ENCODE results near the gene TTC39A. TPM values are rescaled to one million over a fixed set of nuclear protein-coding genes. Genes with fewer than 3 reads are reported as not detected.

Gene TTC39A
- total and polyA plus RNA-seq, 2 donors, result 1.1 to 2.8 TPM

- no peaks in the 10 kb centered on the region for H3K36me3 ChIP-seq (ENCODE audit: control insufficient read depth in 2 of 2, insufficient read depth in 2 of 2, low read length in 1 of 2)
- H3K27ac ChIP-seq (ENCODE audit: low read depth in 1 of 2, low read length in 1 of 2), result no peak overlapping the region
- H3K27me3 ChIP-seq (ENCODE audit: control insufficient read depth in 2 of 2, insufficient read depth in 1 of 2, low read length in 1 of 2), result no peaks in the 10 kb centered on the region
- no peak overlapping the region for H3K4me3 ChIP-seq (ENCODE audit: low read length in 2 of 2)
- H3K9me3 ChIP-seq (ENCODE audit: control insufficient read depth in 2 of 2, insufficient read depth in 1 of 2, low read length in 1 of 2), result no peaks in the 10 kb centered on the region
- DNase-seq (ENCODE audit: low read depth in 6 of 9, low spot score in 9 of 9), result no peak
- no peaks in the 10 kb centered on the region for H3K4me1 ChIP-seq (ENCODE audit: control insufficient read depth in 2 of 2, insufficient read depth in 2 of 2, low read length in 2 of 2)
- 98% methylated on average over 8 of the region's 8 CpGs for whole genome bisulfite sequencing
Observed at GRCh38 chr1:51287966-51288365, 42.4 kb downstream of the TTC39A start.

DNA sequence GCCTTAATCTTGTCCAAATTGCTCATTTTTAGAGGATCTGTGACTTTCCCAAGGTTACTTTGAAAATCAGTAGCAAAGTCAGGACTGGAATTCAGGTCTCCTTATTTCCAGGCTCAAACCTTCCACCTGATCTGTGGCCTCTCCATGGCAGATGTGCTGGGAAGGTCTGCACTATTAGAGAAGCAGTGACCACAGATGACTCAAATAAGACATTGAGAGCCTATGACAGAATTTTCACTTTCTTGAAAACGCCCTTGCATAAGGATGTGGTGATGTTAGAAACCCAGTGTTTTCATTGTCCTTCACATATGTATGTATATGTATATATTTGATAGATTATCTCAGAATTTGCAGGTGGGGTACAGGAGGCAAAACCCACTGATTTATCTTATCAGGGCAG, 45.3 kb downstream of the TTC39A start:
- Histone ChIP-seq H3K27ac (ENCODE audit: low read depth in 1 of 2, low read length in 1 of 2) (no peak overlapping the region), H3K36me3 (ENCODE audit: control insufficient read depth in 2 of 2, insufficient read depth in 2 of 2, low read length in 1 of 2) (no peaks in the 10 kb centered on the region), H3K9me3 (ENCODE audit: control insufficient read depth in 2 of 2, insufficient read depth in 1 of 2, low read length in 1 of 2) (no peaks in the 10 kb centered on the region), H3K4me1 (ENCODE audit: control insufficient read depth in 2 of 2, insufficient read depth in 2 of 2, low read length in 2 of 2) (no peaks in the 10 kb centered on the region), H3K27me3 (ENCODE audit: control insufficient read depth in 2 of 2, insufficient read depth in 1 of 2, low read length in 1 of 2) (no peaks in the 10 kb centered on the region), H3K4me3 (ENCODE audit: low read length in 2 of 2) (no peak overlapping the region)
- 94% methylated on average over 1 of the region's 1 CpG for WGBS
- DNase-seq (ENCODE audit: low read depth in 6 of 9, low spot score in 9 of 9), result no peak

- H3K9me3 ChIP-seq (ENCODE audit: control insufficient read depth in 2 of 2, insufficient read depth in 1 of 2, low read length in 1 of 2), result no peaks in the 10 kb centered on the region
- no peak overlapping the region for H3K27ac ChIP-seq (ENCODE audit: low read depth in 1 of 2, low read length in 1 of 2)
- H3K4me3 ChIP-seq (ENCODE audit: low read length in 2 of 2), result no peak overlapping the region
- no peaks in the 10 kb centered on the region for H3K4me1 ChIP-seq (ENCODE audit: control insufficient read depth in 2 of 2, insufficient read depth in 2 of 2, low read length in 2 of 2)
- no peak for DNase-seq (ENCODE audit: low read depth in 6 of 9, low spot score in 9 of 9)
- H3K36me3 ChIP-seq (ENCODE audit: control insufficient read depth in 2 of 2, insufficient read depth in 2 of 2, low read length in 1 of 2), result no peaks in the 10 kb centered on the region
- H3K27me3 ChIP-seq (ENCODE audit: control insufficient read depth in 2 of 2, insufficient read depth in 1 of 2, low read length in 1 of 2), result no peaks in the 10 kb centered on the region
Observed at GRCh38 chr1:51284487-51284954, 45.8 kb downstream of the TTC39A start.

- H3K27ac ChIP-seq (ENCODE audit: low read depth in 1 of 2, low read length in 1 of 2), result no peak overlapping the region
- H3K9me3 ChIP-seq (ENCODE audit: control insufficient read depth in 2 of 2, insufficient read depth in 1 of 2, low read length in 1 of 2), result no peaks in the 10 kb centered on the region
- no peak for DNase-seq (ENCODE audit: low read depth in 6 of 9, low spot score in 9 of 9)
- H3K4me1 ChIP-seq (ENCODE audit: control insufficient read depth in 2 of 2, insufficient read depth in 2 of 2, low read length in 2 of 2), result no peaks in the 10 kb centered on the region
- H3K36me3 ChIP-seq (ENCODE audit: control insufficient read depth in 2 of 2, insufficient read depth in 2 of 2, low read length in 1 of 2), result no peaks in the 10 kb centered on the region
- over 99% methylated on average over 5 of the region's 5 CpGs for WGBS
- H3K27me3 ChIP-seq (ENCODE audit: control insufficient read depth in 2 of 2, insufficient read depth in 1 of 2, low read length in 1 of 2), result no peaks in the 10 kb centered on the region
- no peak overlapping the region for H3K4me3 ChIP-seq (ENCODE audit: low read length in 2 of 2)
Observed at GRCh38 chr1:51283979-51284378, 46.4 kb downstream of the TTC39A start.

DNA sequence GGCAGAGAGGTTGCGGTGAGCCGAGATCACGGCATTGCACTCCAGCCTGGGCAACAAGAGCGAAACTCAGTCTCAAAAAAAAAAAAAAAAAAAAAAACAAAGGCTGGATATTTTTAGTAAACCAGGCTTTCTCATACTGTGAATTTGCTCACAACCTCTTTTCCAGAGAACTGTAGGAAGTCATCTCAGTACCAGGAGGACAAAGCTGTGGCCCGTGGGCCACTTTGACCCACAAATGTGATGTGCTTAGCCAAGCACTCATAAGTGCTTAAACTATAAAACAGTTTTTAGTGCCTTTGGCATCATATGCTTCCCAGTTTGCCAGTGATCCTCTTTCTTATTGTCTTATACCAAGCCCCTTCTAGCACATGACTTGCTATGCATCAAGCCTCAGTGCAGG, 47.8 kb downstream of the TTC39A start:
- no peaks in the 10 kb centered on the region for H3K36me3 ChIP-seq (ENCODE audit: control insufficient read depth in 2 of 2, insufficient read depth in 2 of 2, low read length in 1 of 2)
- 96% methylated on average over 5 of the region's 5 CpGs for WGBS
- no peaks in the 10 kb centered on the region for H3K27me3 ChIP-seq (ENCODE audit: control insufficient read depth in 2 of 2, insufficient read depth in 1 of 2, low read length in 1 of 2)
- no peak overlapping the region for H3K27ac ChIP-seq (ENCODE audit: low read depth in 1 of 2, low read length in 1 of 2)
- no peak overlapping the region for H3K4me3 ChIP-seq (ENCODE audit: low read length in 2 of 2)
- no peaks in the 10 kb centered on the region for H3K4me1 ChIP-seq (ENCODE audit: control insufficient read depth in 2 of 2, insufficient read depth in 2 of 2, low read length in 2 of 2)
- no peak for DNase-seq (ENCODE audit: low read depth in 6 of 9, low spot score in 9 of 9)
- H3K9me3 ChIP-seq (ENCODE audit: control insufficient read depth in 2 of 2, insufficient read depth in 1 of 2, low read length in 1 of 2), result no peaks in the 10 kb centered on the region

DNA sequence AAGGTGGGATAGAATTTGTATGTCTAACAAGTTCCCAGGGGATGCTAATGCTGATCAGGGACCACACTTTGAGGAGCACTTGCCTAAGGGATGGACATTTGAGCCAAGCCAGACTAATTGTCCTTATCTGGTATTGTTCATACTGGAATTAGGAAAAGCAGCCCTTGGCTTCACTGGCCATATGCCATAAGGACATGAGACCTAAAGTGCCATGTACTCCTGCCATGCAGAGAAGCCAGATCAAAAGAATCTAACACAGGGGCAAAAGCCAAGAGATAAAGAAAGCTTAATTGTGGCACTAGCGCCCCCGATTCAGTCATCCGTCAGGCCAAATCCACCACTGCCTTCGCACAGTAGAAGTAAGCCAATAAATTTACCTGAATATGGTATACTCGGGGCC, 48.6 kb downstream of the TTC39A start:
- DNase-seq (ENCODE audit: low read depth in 6 of 9, low spot score in 9 of 9), result no peak
- H3K9me3 ChIP-seq (ENCODE audit: control insufficient read depth in 2 of 2, insufficient read depth in 1 of 2, low read length in 1 of 2), result no peaks in the 10 kb centered on the region

GRCh38 chr1:51280321-51280978, 49.9 kb downstream of the TTC39A start:
- no peaks in the 10 kb centered on the region for H3K4me1 ChIP-seq (ENCODE audit: control insufficient read depth in 2 of 2, insufficient read depth in 2 of 2, low read length in 2 of 2)
- WGBS, result 93% methylated on average over 4 of the region's 4 CpGs
- no peak for DNase-seq (ENCODE audit: low read depth in 6 of 9, low spot score in 9 of 9)
- no peak overlapping the region for H3K27ac ChIP-seq (ENCODE audit: low read depth in 1 of 2, low read length in 1 of 2)
- H3K36me3 ChIP-seq (ENCODE audit: control insufficient read depth in 2 of 2, insufficient read depth in 2 of 2, low read length in 1 of 2), result no peaks in the 10 kb centered on the region
- H3K9me3 ChIP-seq (ENCODE audit: control insufficient read depth in 2 of 2, insufficient read depth in 1 of 2, low read length in 1 of 2), result no peaks in the 10 kb centered on the region
- H3K4me3 ChIP-seq (ENCODE audit: low read length in 2 of 2), result no peak overlapping the region
- H3K27me3 ChIP-seq (ENCODE audit: control insufficient read depth in 2 of 2, insufficient read depth in 1 of 2, low read length in 1 of 2), result no peaks in the 10 kb centered on the region

More for the DNA sequence above, 48.6 kb downstream of the TTC39A start:
- H3K4me3 ChIP-seq (ENCODE audit: low read length in 2 of 2), result no peak overlapping the region
- H3K36me3 ChIP-seq (ENCODE audit: control insufficient read depth in 2 of 2, insufficient read depth in 2 of 2, low read length in 1 of 2), result no peaks in the 10 kb centered on the region
- no peaks in the 10 kb centered on the region for H3K4me1 ChIP-seq (ENCODE audit: control insufficient read depth in 2 of 2, insufficient read depth in 2 of 2, low read length in 2 of 2)
- no peaks in the 10 kb centered on the region for H3K27me3 ChIP-seq (ENCODE audit: control insufficient read depth in 2 of 2, insufficient read depth in 1 of 2, low read length in 1 of 2)
- H3K27ac ChIP-seq (ENCODE audit: low read depth in 1 of 2, low read length in 1 of 2), result no peak overlapping the region
- 97% methylated on average over 5 of the region's 5 CpGs for WGBS

- 97% methylated on average over 7 of the region's 7 CpGs for WGBS
Observed at GRCh38 chr1:51276286-51276685, 54.1 kb downstream of the TTC39A start.

DNA sequence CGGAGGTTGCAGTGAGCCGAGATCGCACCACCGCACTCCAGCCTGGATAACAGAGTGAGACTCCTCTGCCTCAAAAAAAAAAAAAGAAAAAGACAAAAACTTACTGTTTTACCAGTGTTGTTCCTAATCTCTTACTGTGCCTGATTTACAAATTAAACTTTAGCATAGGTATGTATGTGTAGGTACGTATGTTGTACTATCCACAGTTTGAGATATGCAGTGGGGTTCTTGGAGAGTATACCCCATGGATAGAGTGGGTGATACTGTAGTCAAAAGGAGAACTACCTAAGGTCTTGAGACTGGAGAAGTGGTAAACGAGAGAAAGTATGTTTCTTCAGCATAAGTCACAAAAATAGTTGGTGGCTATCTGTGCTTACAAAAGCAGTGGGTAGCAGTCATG, 55.7 kb downstream of the TTC39A start:
- Histone ChIP-seq H3K4me3 (ENCODE audit: low read length in 2 of 2) (no peak overlapping the region), H3K36me3 (ENCODE audit: control insufficient read depth in 2 of 2, insufficient read depth in 2 of 2, low read length in 1 of 2) (peaks cover 5 to 6% of the 10 kb centered on the region in 2 donors), H3K27ac (ENCODE audit: low read depth in 1 of 2, low read length in 1 of 2) (no peak overlapping the region), H3K27me3 (ENCODE audit: control insufficient read depth in 2 of 2, insufficient read depth in 1 of 2, low read length in 1 of 2) (no peaks in the 10 kb centered on the region), H3K4me1 (ENCODE audit: control insufficient read depth in 2 of 2, insufficient read depth in 2 of 2, low read length in 2 of 2) (no peaks in the 10 kb centered on the region), H3K9me3 (ENCODE audit: control insufficient read depth in 2 of 2, insufficient read depth in 1 of 2, low read length in 1 of 2) (no peaks in the 10 kb centered on the region)
- DNase-seq (ENCODE audit: low read depth in 6 of 9, low spot score in 9 of 9), result no peak
- WGBS, result over 99% methylated on average over 6 of the region's 6 CpGs

More at GRCh38 chr1:51276286-51276685, 54.1 kb downstream of the TTC39A start:
- H3K4me3 ChIP-seq (ENCODE audit: low read length in 2 of 2), result no peak overlapping the region
- no peaks in the 10 kb centered on the region for H3K9me3 ChIP-seq (ENCODE audit: control insufficient read depth in 2 of 2, insufficient read depth in 1 of 2, low read length in 1 of 2)
- no peak overlapping the region for H3K27ac ChIP-seq (ENCODE audit: low read depth in 1 of 2, low read length in 1 of 2)
- H3K4me1 ChIP-seq (ENCODE audit: control insufficient read depth in 2 of 2, insufficient read depth in 2 of 2, low read length in 2 of 2), result no peaks in the 10 kb centered on the region
- H3K27me3 ChIP-seq (ENCODE audit: control insufficient read depth in 2 of 2, insufficient read depth in 1 of 2, low read length in 1 of 2), result no peaks in the 10 kb centered on the region
- peaks cover under 1% of the 10 kb centered on the region in 2 donors for H3K36me3 ChIP-seq (ENCODE audit: control insufficient read depth in 2 of 2, insufficient read depth in 2 of 2, low read length in 1 of 2)
- DNase-seq (ENCODE audit: low read depth in 6 of 9, low spot score in 9 of 9), result no peak

Data from thymus (tissue), 11 donors.